GM12874 (cell line): ENCODE data around the gene GIT1.

Source experiments
- CTCF ChIP-seq: IDR thresholded peaks from 2 replicates; pipeline ENCODE4 v1.5.1; 2011; ENCODE audit warnings: low read depth, mild to moderate bottlenecking, control low read depth, low read length, moderate library complexity; ENCODE audit not compliant: insufficient read depth

The GIT1 gene

GRCh38 chr17:29569245-29569950 lies 20.1 kb downstream of the GIT1 start:
- TF ChIP-seq CTCF = no peak

- no peak for TF ChIP-seq CTCF
Observed at GRCh38 chr17:29568331-29569244, 20.9 kb downstream of the GIT1 start, which contains the start of gene TP53I13. Gene TP53I13, plus strand, starts transcription at chr17:29568701. Its CDS starts 58 bp downstream, at chr17:29568759.

DNA sequence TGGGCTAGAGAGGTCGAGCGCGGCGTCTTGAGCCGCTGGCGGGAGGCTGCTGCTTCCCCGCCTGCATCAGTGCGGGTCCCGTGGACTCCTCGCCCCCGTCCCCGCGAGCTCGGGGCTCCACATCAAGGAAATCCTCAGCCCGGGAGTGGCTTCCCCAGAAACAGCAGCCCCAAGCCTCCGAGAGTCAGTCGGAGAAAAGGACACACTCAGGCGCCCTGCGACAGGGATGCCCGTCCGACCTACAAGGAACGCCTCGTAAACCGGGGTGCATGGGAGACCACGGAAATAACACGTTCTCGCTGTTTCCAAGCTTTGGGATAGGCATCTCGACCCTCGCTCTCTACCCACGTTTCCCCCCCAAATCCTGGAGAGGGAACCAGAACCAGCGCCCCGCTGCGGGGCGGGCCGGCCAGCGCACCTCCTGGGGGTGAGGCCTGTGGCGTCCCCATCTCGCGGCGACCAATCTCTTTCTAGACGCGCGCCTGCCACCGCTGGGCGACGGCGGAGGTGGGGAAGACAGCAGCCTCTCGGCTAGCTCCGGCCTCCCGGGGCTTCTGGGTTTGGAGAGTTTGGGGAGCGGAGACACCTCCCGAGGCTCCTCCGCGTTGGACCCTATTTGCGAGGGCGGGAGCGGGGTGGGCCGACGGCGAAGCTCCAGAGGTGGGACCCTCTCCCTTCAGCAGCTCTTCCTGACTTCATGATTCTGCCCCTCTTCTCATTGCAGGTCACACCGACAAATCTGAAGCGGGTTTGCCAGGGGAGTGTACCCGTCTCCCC lies 21.7 kb downstream of the GIT1 start:
- TF ChIP-seq CTCF = peak; percentile 72

DNA sequence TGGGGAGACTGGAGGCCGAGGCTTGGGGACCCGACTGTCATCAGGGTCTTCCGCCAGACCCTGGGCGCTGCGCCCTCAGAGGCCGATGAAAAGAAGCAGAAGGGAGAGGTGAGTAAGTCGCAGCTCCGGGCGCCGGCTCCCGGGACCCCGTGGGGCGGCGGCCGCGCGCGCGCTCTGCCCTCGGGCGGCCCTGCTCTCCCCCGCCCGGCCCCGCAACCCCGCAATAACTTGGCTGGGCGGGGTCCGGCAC lies 22.2 kb downstream of the GIT1 start:
- TF ChIP-seq CTCF = no peak

DNA sequence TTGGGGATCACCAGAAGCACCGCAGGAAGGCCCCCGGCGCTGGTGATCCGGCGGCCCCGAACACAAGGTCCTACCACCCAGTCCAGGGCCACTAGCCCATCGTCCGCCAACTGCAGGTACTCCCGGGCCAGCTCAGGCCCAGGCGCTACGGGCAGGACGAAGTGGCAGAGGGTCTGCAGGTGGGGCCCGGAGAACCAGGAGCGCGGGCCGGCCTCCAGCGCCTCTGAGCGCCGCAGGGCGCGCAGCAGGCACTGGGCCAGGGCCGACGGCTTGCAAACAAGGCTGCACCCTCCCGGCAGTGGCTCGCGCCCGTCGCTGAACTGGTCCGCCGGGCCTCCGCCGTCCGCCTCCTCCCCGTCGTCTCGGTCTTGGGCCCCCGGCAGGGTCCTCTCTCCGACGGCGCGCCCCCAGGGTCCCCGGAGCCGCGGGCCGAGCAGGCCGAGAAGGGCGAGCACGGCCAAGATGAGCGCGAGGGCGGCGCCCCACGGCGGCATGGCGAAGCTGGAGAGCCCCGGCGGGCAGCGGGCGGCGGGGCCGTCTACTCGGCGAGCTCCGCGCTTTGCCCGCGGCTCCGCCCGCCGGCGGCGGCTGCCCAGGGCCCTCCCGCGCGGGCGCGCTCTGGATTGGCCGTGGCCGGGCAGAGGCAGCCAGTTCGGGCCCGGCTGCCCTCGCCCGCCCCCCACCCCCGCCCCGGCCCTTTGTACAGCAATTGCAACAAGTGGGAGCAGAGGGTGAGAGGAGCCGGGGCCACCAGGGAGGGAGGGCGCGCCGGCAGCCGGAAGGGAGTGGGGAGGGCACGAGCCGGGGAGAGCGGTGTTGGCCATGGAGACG lies 22.8 kb downstream of the GIT1 start, which contains the start of gene ABHD15:
TSS of gene ABHD15 (minus strand) at position 565 of the 831 bp plus-strand sequence. CDS start at position 494, 71 bp downstream.
- no peak for TF ChIP-seq CTCF

DNA sequence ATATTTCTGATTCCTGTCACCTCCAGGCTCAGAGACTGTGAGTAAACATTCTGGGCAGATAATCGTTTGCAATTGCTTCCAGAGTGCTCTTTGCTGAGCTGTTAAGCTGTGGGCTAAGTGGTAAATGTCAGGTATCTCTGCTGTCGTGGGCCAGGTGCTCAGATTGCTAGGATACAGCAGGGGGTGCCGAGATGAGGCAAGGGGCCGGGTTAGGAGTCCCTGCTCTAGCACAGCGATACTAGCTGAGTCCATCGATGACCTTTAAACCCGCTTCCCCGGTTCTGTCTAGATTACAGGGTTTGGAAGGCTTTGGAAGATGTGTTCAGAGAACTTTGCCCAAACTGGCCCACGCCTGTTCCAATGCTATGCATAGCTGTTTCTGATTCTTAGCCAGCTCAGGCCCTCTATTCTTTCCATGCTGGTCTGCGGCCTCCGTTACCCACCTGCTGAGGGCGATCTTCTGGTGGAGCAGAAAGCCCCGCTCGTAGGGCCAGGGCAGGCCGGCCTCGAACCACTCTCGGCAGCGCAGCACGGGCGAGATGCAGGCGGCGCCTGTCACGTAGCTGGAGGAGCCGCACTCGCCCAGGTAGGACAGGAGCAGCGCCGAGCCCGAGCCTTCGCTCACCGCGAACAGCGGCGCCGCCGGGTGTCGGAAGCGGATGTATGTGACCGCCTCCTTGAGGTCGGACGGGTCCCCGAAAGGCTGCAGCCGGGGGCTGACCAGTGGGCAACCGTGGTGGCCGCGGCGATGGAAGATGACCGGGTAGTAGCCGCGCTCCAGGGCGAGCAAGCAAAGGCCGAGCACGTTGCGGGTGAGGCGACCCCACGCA lies 23.6 kb downstream of the GIT1 start:
- TF ChIP-seq CTCF = peak; percentile 12; the same call in 1 of the 2 replicates
